HepG2 (cell line): ENCODE measurements around the gene HOXC12. TPM values are rescaled to one million over a fixed set of nuclear protein-coding genes. Genes with fewer than 3 reads are reported as not detected.

Experiments used
- ARID2 ChIP-seq: sonication (generic); formaldehyde crosslinking; IDR thresholded peaks from 2 replicates; pipeline ENCODE4 v1.8.1; 2022; ENCODE audit warnings: mild to moderate bottlenecking, missing genetic modification reagents, borderline replicate concordance
- ARNT ChIP-seq: fragments of 450-650 bp; IDR thresholded peaks from 2 replicates; pipeline ENCODE4 v1.6.1; 2017
- FOXA1 ChIP-seq, 2 experiments: fragments of 450-650 bp in 1 of 2; sonication (generic) in 1 of 2; formaldehyde crosslinking in 1 of 2; IDR thresholded peaks; 2 replicates each; pipeline versions ENCODE4 v1.4.0 to v1.6.1; 2016 to 2020; ENCODE audit warnings: missing genetic modification reagents in 1 of 2
- HOXA9 ChIP-seq: sonication (generic); formaldehyde crosslinking; IDR thresholded peaks from 2 replicates; pipeline ENCODE4 v1.8.1; 2022; ENCODE audit warnings: missing genetic modification reagents, mild to moderate bottlenecking, moderate library complexity, borderline replicate concordance
- KLF9 ChIP-seq: IDR thresholded peaks from 2 replicates; pipeline ENCODE4 v1.6.1; 2016; ENCODE audit warnings: low read depth
- NCOA2 ChIP-seq: sonication (generic); formaldehyde crosslinking; IDR thresholded peaks from 2 replicates; pipeline ENCODE4 v1.8.0; 2022; ENCODE audit warnings: inconsistent platforms
- PHF21A ChIP-seq: sonication (generic); formaldehyde crosslinking; IDR thresholded peaks from 2 replicates; pipeline ENCODE4 v1.5.0; 2020; ENCODE audit warnings: mild to moderate bottlenecking, missing genetic modification reagents
- REPIN1 ChIP-seq: sonication (generic); formaldehyde crosslinking; IDR thresholded peaks from 2 replicates; pipeline ENCODE4 v1.8.0; 2022; ENCODE audit warnings: missing genetic modification reagents, low read depth, mild to moderate bottlenecking, borderline replicate concordance
- SKI ChIP-seq: fragments of 450-650 bp; IDR thresholded peaks from one replicate; pipeline ENCODE4 v1.6.1; 2018; ENCODE audit warnings: mild to moderate bottlenecking; ENCODE audit not compliant: partially characterized antibody
- SPEN ChIP-seq: sonication (generic); formaldehyde crosslinking; IDR thresholded peaks from 2 replicates; pipeline ENCODE4 v1.5.1; 2020; ENCODE audit warnings: low read depth, mild to moderate bottlenecking, missing genetic modification reagents
- WIZ ChIP-seq: sonication (generic); formaldehyde crosslinking; IDR thresholded peaks from 2 replicates; pipeline ENCODE4 v1.5.1; 2020; ENCODE audit warnings: mild to moderate bottlenecking, missing genetic modification reagents
- ZBTB7A ChIP-seq: sonication (generic); formaldehyde crosslinking; IDR thresholded peaks from 2 replicates; pipeline ENCODE4 v1.8.0; 2022; ENCODE audit warnings: mild to moderate bottlenecking, missing genetic modification reagents
- ZC3H13 ChIP-seq: sonication (generic); formaldehyde crosslinking; IDR thresholded peaks from 2 replicates; pipeline ENCODE4 v1.8.1; 2023; ENCODE audit warnings: mild to moderate bottlenecking, missing genetic modification reagents, moderate library complexity
- ZNF431 ChIP-seq: sonication (generic); formaldehyde crosslinking; IDR thresholded peaks from 2 replicates; pipeline ENCODE4 v1.9.0; 2022; ENCODE audit warnings: missing genetic modification reagents, low read depth, mild to moderate bottlenecking, borderline replicate concordance
- ZNF7 ChIP-seq: IDR thresholded peaks from 2 replicates; pipeline ENCODE4 v1.6.1; 2016; ENCODE audit warnings: missing biosample characterization, missing genetic modification reagents
- ZNF746 ChIP-seq: sonication (generic); formaldehyde crosslinking; IDR thresholded peaks from 2 replicates; pipeline ENCODE4 v1.8.0; 2022; ENCODE audit warnings: mild to moderate bottlenecking, missing genetic modification reagents
- ZNF788 ChIP-seq: sonication (generic); formaldehyde crosslinking; IDR thresholded peaks from 2 replicates; pipeline ENCODE4 v1.5.0; 2020; ENCODE audit warnings: mild to moderate bottlenecking, missing genetic modification reagents, borderline replicate concordance
- polyA plus RNA-seq, 8 experiments: library from polyadenylated mRNA; depleted of rRNA in 3 of 8; stranded (reverse) in 7 of 8; unstranded in 1 of 8; fragments of >200 nt; fragmentation: Illumina TruSeq in 4 of 8; extraction: Trizol in 4 of 8; gene quantifications; 2 replicates each; pipeline versions ENCODE4 v1.2.1 to v1.2.3, GENCODE V29; 2011 to 2016; ENCODE audit warnings: low read depth in 4 of 8, missing spikeins in 1 of 8, mixed read lengths in 1 of 8; ENCODE audit not compliant: insufficient read depth in 1 of 8
- total RNA-seq, 5 experiments: library from RNA; depleted of rRNA; stranded (reverse); fragments of >200 nt; fragmentation: Illumina TruSeq; extraction: Trizol; gene quantifications; 2 replicates each; pipeline ENCODE4 v1.2.3, GENCODE V29; 2016; ENCODE audit warnings: low read depth in 1 of 5
- TF ChIP-seq, protein P1 (sequence below): sonication (generic); formaldehyde crosslinking; IDR thresholded peaks from 2 replicates; pipeline ENCODE4 v1.4.0; 2020; ENCODE audit warnings: mild to moderate bottlenecking, missing genetic modification reagents
- TF ChIP-seq, protein P2 (sequence below): sonication (generic); formaldehyde crosslinking; IDR thresholded peaks from 2 replicates; pipeline ENCODE4 v1.4.0; 2020; ENCODE audit warnings: missing genetic modification reagents
- TF ChIP-seq, protein P3 (sequence below): sonication (generic); formaldehyde crosslinking; IDR thresholded peaks from 2 replicates; pipeline ENCODE4 v1.8.0; 2022; ENCODE audit warnings: missing genetic modification reagents, low read depth, mild to moderate bottlenecking, borderline replicate concordance
- TF ChIP-seq, protein P4 (sequence below): sonication (generic); formaldehyde crosslinking; IDR thresholded peaks from 2 replicates; pipeline ENCODE4 v1.5.0; 2020; ENCODE audit warnings: mild to moderate bottlenecking, missing genetic modification reagents, moderate library complexity
- TF ChIP-seq, protein P5 (sequence below): sonication (generic); formaldehyde crosslinking; IDR thresholded peaks from 2 replicates; pipeline ENCODE4 v1.4.0; 2020; ENCODE audit warnings: mild to moderate bottlenecking, missing genetic modification reagents
- TF ChIP-seq, protein P6 (sequence below): sonication (generic); formaldehyde crosslinking; IDR thresholded peaks from 2 replicates; pipeline ENCODE4 v1.4.0; 2020; ENCODE audit warnings: missing genetic modification reagents

HOXC12 gene
- total and polyA plus RNA-seq, 2 of the 13 experiments (the other 11 are each of a cell fraction or from before 2014, with no cell fraction given) = not detected

DNA sequence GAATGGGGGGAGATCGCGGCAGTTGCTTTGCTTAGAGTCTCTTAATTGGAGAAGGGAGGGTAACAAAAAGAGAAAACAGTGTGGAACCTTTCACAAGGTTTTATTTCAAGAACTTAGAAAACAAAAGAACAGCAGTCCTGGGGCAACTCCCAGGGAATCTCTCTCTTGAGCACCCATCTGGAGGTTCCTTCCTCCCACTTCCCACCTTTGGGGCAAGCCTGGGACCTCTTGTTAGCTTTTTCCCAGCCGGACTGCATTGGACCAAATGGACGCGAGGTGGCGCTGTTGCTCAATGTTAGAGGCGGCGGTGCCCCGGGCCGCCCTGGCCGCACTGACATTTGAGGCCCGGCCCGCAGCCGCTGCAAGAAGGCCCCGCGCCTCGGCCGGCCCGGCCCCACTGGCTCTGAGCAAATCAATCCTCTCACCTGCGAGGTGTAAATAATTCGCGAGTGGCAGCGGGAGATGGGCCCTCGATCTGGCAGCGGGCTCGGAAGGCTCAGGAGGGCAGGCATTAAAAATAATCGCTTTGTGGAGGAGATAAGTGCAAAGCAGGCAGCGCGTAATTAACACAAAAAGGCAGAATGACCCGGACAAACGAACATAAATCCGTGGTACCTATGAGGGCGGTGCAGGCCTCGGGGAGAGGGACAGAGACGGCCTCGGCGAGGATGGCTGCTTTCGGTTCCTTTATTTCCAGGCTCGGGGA lies 51.3 kb downstream of the HOXC12 start (continued):
- TF ChIP-seq HOXA9 (CRISPR knock-in tag) = no peak
- no peak for TF ChIP-seq WIZ
- no peak for TF ChIP-seq ARNT
- TF ChIP-seq, protein P1, sequence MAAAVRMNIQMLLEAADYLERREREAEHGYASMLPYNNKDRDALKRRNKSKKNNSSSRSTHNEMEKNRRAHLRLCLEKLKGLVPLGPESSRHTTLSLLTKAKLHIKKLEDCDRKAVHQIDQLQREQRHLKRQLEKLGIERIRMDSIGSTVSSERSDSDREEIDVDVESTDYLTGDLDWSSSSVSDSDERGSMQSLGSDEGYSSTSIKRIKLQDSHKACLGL (CRISPR knock-in tag) = no peak
- TF ChIP-seq, protein P2, sequence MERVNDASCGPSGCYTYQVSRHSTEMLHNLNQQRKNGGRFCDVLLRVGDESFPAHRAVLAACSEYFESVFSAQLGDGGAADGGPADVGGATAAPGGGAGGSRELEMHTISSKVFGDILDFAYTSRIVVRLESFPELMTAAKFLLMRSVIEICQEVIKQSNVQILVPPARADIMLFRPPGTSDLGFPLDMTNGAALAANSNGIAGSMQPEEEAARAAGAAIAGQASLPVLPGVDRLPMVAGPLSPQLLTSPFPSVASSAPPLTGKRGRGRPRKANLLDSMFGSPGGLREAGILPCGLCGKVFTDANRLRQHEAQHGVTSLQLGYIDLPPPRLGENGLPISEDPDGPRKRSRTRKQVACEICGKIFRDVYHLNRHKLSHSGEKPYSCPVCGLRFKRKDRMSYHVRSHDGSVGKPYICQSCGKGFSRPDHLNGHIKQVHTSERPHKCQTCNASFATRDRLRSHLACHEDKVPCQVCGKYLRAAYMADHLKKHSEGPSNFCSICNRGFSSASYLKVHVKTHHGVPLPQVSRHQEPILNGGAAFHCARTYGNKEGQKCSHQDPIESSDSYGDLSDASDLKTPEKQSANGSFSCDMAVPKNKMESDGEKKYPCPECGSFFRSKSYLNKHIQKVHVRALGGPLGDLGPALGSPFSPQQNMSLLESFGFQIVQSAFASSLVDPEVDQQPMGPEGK = 0 out of 2 replicates have a peak, but pooled peaks have one; percentile 17
- peak; percentile 26; the same call in 1 of the 2 replicates for TF ChIP-seq PHF21A (CRISPR knock-in tag)
- 0 out of 2 replicates have a peak, but pooled peaks have one; percentile 30 for TF ChIP-seq REPIN1 (CRISPR knock-in tag)
- TF ChIP-seq ZNF746 (CRISPR knock-in tag) = no peak
- no peak for TF ChIP-seq ZNF431 (CRISPR knock-in tag)
- no peak for TF ChIP-seq ZBTB7A (CRISPR knock-in tag)
- peak; percentile 49; the same call in 1 of the 2 replicates for TF ChIP-seq ARID2 (CRISPR knock-in tag)
- TF ChIP-seq SPEN (CRISPR knock-in tag) = peak; percentile 49; the same call in 1 of the 2 replicates
- TF ChIP-seq, protein P3, sequence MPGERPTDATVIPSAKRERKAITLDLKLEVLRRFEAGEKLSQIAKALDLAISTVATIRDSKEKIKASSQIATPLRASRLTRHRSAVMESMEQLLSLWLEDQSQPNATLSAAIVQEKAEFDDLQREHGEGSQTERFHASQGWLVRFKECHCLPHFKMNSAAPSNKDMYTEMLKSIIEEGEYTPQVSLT = no peak
- no peak for TF ChIP-seq ZC3H13 (CRISPR knock-in tag)
- TF ChIP-seq FOXA1 (IDR thresholded peaks at IDR 0.05) = no peak
- TF ChIP-seq FOXA1 (CRISPR knock-in tag; IDR thresholded peaks at IDR 0.05) = no peak
- TF ChIP-seq ZNF7 (CRISPR knock-in tag) = no peak
- TF ChIP-seq, protein P4, sequence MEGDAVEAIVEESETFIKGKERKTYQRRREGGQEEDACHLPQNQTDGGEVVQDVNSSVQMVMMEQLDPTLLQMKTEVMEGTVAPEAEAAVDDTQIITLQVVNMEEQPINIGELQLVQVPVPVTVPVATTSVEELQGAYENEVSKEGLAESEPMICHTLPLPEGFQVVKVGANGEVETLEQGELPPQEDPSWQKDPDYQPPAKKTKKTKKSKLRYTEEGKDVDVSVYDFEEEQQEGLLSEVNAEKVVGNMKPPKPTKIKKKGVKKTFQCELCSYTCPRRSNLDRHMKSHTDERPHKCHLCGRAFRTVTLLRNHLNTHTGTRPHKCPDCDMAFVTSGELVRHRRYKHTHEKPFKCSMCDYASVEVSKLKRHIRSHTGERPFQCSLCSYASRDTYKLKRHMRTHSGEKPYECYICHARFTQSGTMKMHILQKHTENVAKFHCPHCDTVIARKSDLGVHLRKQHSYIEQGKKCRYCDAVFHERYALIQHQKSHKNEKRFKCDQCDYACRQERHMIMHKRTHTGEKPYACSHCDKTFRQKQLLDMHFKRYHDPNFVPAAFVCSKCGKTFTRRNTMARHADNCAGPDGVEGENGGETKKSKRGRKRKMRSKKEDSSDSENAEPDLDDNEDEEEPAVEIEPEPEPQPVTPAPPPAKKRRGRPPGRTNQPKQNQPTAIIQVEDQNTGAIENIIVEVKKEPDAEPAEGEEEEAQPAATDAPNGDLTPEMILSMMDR (CRISPR knock-in tag) = peak; percentile 90
- TF ChIP-seq ZNF788 (CRISPR knock-in tag) = no peak
- no peak for TF ChIP-seq KLF9
- TF ChIP-seq, protein P5, sequence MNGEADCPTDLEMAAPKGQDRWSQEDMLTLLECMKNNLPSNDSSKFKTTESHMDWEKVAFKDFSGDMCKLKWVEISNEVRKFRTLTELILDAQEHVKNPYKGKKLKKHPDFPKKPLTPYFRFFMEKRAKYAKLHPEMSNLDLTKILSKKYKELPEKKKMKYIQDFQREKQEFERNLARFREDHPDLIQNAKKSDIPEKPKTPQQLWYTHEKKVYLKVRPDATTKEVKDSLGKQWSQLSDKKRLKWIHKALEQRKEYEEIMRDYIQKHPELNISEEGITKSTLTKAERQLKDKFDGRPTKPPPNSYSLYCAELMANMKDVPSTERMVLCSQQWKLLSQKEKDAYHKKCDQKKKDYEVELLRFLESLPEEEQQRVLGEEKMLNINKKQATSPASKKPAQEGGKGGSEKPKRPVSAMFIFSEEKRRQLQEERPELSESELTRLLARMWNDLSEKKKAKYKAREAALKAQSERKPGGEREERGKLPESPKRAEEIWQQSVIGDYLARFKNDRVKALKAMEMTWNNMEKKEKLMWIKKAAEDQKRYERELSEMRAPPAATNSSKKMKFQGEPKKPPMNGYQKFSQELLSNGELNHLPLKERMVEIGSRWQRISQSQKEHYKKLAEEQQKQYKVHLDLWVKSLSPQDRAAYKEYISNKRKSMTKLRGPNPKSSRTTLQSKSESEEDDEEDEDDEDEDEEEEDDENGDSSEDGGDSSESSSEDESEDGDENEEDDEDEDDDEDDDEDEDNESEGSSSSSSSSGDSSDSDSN (CRISPR knock-in tag) = peak; percentile 34; the same call in 1 of the 2 replicates
- TF ChIP-seq SKI = peak; percentile 12
- TF ChIP-seq NCOA2 = no peak
- TF ChIP-seq, protein P6, sequence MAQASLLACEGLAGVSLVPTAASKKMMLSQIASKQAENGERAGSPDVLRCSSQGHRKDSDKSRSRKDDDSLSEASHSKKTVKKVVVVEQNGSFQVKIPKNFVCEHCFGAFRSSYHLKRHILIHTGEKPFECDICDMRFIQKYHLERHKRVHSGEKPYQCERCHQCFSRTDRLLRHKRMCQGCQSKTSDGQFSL (CRISPR knock-in tag) = no peak
